ENCODE results near the gene RASGEF1B.

Gene RASGEF1B

DNA sequence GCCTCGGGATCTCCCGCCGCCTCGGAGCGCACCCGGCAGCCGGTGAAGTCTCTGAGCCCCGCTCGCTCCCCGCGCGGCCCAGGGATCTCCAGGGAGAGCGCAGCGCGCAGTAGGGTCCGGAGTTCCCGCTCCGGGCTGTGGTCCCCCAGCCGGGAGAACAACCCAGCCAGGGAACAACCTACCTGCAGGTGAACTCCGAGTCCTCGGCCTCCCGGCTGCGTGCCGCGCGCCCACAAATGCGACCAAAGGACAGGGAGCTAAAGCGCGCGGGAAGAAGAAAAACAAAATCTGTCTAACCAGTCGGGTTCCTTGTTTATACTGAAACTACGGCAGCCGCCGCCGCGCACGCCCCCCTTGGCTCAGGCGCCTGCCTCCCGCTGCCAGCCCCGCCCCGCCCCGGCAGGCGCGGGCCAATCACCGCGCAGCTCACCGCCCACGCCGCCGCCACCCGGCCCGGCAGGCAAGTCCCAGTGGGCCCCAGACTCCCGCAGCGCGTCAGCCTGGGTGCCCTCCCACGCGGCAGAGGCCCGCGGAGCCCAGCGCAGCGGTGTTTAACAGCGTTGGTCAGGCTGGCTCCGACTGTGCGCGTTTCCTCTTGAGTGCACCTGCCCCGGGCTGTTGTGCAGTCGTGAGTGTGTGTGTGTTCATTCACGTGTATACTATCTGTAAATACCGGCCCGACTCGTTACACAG, at the start of gene RASGEF1B:
Gene RASGEF1B, minus strand, starts transcription at position 320 of the 693 bp plus-strand sequence. CDS start 12,399 bp downstream, outside the sequence.
- peak; percentile 16 for DNase-seq (ENCODE audit: low read depth)

DNA sequence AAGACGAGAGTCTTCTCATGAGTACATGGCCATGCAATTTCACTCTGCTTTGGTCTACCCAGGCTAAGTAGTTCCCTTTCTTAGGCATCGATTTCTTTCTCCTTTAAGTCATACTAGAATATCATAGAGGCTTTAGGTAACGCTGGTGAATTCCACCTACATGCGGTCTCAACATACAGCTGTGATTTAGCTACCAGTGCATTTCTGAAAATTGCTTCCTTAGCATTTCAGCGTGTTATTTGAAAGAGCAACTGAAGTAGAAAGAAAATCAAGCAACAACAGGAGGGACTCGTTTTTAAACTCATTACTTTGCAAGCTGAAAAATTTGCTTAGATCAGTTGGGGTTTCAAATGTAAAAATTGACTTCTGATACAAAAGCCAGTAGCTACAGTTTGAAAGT, 48.1 kb upstream of the RASGEF1B start:
- DNase-seq (ENCODE audit: low read depth), result no peak

DNA sequence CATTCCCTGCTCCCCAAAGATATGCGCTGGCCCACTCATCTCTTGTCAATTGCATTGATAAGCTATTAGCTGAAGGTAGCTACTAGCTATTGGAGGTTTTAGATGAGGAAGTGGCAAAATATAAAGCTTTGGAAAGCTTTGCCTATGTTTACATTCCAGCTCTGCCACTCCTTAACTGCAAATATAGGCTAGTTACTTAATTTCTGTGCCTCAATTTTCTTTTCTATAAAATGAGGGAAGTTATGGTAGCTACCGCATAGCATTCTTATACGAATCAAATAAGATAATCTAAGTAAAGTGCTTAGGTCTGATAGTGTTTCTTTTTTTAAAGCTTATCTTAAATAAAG, 47.7 kb upstream of the RASGEF1B start:
- DNase-seq (ENCODE audit: low read depth), result no peak

DNA sequence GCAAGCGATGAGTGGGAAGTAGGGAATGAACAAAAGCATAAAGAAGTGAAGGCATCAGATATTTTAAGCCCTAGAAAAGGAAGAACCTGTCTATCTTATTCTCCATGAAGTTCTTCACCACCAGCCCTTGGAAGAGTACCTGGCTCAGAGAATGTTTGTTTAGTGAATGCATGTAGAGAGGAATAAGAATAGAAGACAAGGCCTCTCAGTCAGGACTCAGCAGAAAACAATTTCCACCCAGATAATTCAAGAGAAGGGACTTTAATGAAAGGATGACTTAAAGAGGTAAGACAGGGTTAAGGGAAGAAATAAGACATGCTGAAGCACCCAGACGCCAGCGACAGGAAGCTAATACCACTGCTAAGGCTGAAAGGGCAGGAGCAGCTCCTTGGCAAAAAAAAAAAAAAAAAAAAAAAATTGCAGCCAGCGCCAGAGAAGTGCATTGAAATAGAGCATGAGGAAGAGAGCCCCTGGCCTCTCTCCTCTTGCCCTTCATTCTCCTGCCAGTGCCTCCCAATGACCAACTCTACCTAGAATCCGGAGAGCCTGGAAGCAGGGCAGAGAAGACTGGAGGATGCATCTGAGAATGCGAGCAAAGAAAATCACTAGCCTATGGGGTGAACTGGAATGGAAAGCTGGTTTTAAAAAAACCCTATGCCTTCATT, 47.2 kb upstream of the RASGEF1B start:
- DNase-seq (ENCODE audit: low read depth), result no peak

DNA sequence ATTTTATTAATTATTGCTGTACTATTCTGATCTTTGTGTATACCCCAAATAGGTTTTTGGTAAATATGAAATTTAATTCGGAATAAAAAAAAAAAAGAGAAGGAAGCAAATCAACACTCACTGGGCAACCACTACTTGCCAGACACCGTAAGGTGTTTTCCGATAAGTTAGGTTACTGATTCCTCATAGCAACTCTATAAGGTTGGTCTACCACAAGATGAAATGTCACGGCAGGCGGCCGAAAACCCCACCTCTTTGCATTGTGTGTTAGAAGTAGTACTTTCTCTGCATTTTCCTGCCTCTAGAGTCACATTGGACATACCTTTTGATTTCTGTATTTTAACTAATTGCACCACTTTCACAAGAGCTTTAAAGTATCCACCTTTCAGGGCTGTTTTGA, 44.5 kb upstream of the RASGEF1B start:
- DNase-seq (ENCODE audit: low read depth), result no peak

DNA sequence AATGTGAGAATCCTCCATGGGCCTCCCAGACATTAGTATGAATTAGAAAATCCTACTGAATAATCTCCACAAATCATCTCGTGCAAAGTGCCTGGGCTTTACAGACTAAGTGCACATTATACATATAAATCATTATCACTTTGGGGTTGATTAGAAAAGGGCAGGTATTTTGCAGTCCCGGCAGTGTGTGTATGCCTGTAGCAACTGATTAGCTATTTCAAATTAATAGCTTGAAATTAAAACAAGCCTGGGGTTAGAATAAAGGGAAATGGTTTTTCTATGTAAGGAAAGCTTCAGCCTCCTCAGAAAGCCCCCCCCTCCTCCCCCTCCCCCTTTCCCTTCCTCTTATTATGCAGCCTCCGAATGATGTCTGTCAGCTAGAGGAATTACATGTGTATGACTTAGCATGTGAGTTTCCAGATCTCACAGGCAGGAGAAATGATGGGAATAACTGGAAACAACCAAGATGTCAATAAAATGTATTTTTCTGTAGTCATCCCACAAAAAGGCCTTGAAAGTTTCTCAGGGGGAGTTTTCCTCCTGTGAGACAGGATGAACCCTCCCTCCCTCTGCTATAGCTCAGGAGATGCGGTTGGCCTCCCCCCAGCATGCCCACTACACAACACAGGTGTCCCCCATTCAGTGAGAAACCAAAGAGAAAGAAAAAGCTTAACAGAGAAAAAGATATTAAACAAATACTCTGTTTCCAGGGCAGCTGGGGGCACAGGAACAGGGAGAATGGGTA, 41.2 kb upstream of the RASGEF1B start:
- no peak for DNase-seq (ENCODE audit: low read depth)

DNA sequence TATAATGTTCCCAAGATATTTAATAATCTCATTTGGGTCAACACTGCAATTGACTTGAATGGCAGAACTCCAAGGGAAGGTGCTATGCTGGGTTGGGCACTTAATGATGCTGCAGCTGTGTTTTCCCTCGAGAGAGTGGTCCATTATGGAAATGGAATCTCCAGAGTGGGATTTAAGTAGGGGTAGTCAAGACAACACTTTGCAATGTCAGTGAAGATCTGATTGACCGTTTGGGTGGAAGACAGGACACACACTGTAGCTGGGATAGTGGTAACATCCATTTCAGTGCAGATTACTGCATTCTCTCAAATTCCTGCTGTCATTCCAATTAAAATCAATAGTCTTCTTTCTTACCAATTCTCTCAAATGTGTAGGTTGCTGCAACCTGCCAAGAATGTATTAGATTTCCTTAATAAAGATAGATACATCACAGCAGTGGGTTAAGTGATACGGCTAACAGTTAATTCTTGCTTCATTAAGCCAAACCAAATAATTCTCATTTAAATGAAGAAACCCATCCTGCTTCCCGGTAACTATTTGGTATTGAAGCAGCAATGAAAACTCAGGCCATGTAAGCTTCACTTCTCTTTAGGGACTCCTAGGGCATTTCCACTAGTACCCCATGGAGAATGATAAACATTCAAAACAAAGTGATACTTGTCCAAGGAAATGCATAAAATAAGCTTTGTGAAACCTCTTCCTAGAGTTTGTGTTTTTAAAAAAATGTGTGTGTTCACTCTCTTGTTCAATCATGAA, 40.5 kb upstream of the RASGEF1B start:
- DNase-seq (ENCODE audit: low read depth), result no peak

DNA sequence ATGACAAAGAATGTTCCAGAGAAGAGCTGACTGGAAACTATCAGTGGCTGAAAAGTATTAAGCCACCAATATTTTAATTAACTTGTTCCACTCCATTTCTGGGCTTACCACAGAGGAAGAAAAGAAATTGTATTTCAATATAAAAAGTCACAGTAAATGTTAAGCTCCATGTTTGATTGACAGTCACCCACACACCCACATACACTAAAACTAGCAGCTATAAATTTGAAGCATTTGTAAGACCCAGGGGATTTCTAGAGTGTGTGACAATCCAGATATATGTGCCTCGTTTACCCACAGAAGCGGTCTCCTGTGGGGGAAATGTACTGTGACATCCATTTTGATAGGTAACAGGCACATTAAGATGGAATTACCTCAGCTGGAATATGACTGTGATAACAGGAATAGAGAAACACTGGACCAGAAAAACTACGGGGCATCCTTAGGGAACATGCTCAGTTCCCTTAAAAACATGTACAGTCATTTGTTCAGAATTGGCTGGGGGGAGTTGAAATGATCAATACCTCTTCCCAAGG, 39.0 kb upstream of the RASGEF1B start:
- no peak for DNase-seq (ENCODE audit: low read depth)

DNA sequence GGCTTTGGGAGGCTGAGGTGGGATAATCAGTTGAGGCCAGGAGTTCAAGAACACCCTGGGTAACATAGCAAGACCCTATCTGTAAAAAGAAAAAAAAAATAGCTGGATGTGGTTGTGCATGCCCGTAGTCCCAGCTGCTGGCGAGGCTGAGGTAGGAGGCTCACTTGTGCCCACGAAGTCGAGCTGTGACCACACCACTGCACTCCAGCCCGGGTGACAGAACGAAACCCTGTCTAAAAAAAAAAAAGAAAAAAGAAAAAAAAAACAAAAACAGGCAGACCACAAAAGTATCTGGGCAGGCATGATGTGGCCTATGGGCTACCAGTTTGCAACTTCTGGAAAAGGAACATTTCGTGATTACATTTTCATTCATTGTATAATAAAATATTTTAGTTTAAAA, 38.1 kb upstream of the RASGEF1B start:
- no peak for DNase-seq (ENCODE audit: low read depth)

DNA sequence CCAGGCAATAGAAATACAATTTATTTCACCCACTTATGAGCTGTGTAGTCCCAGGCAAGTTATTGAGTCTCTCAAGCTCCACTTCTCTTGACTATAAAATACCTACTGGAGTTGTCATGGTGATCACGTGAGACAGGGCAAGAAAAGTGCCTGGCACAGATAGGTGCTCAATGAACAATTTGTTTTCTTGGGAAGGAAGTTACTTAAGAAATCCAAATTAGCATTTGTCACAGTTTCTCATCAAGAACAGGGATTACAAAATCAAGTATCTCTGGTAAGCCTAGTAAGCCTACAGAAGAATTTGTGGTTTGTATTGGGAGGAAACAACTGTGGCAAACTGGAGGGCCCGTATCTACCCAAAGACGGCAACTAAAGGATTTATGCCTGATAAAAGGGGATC, 37.5 kb upstream of the RASGEF1B start:
- DNase-seq (ENCODE audit: low read depth), result no peak

DNA sequence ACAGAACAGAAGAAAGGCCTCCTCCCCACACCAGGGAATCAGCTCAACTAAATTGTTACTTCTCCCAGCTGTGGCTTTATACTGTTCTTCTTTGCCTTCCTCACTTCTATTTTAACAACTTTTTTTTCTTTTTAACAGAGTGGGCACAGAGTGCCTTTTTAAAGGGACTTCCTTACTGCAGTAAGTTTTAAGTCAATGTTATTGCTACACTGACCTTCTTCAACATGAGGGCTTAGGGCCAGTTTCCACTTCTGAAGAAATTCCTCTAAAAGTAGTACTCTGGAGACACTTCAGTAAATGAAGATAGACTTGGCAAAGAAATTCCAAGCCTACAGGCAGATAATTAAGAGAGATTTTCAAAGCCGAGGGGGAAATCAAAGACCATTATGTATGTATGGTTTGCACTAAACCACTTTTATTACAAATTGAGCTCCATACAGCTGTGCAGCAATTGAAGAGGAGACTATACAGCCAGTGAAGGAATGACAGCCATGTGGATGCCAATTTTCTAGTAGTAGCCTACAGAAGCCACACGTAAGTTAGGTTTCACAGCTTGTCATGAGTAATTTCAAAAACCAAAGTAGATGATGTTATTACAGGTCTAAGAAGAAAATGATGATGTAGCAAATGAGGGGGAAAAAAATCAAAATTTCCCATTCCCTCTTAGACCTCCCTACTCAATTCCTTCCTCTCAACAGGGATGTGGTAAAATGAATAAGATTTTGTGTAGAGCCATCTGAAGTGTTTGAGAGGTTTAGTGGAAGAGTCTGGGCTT, 36.9 kb upstream of the RASGEF1B start:
- no peak for DNase-seq (ENCODE audit: low read depth)

DNA sequence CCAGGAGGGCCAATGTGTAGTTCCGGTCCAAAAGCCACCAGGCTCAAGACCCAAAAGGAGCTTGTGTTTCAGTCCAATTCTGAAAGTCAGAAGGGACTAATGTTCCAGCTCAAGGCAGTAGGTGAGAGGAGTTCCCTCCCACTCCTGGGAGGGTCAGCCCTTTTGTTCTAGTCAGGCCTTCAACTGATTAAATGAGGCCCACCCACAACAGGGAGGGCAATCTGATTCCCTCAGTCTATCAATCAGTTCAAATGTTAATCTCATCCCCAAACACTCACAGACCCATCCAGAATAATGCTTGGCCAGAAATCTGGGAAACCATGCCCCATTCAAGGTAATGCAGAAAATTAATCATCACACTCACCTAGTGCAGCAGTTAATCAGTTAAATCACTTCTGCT, 35.8 kb upstream of the RASGEF1B start:
- DNase-seq (ENCODE audit: low read depth), result no peak

DNA sequence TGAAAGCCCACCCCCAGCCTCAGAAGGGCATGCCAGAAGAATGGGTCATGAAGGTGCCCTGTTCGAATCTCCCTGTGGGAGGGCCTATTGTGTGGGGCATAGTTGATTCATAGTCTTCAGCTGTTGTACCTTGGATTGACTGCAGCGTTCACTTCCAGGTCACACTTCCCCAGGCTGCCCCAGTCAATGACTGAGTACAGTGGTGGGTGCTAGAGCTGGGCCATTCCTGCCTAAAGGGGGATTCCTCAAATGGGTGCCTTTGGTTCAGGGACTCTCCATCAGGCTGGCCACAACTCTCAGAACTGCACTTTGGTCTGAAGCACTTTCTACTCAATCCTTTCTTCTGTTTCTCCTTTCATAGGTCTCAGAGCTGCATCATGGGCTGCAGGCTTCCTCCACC, 35.0 kb upstream of the RASGEF1B start:
- no peak for DNase-seq (ENCODE audit: low read depth)

DNA sequence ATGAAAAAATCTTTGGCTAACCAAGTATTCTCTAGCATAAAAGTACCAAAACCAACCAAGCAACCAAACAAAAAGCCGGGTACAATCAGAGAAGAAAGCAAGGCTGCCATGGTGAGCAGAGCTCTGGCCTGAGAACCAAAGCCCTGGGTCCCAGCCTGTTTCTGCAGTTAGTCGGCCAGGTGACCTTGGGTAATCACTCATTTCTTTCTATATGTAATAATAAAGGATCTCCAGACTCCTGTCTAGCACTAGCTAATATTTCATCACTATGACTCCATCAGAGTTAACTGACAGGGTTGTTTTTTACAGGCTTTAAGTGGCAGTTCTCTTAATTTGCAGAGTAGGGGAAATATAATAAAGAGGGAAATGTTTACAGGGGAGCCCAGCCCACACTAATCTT, 34.0 kb upstream of the RASGEF1B start:
- DNase-seq (ENCODE audit: low read depth), result no peak

DNA sequence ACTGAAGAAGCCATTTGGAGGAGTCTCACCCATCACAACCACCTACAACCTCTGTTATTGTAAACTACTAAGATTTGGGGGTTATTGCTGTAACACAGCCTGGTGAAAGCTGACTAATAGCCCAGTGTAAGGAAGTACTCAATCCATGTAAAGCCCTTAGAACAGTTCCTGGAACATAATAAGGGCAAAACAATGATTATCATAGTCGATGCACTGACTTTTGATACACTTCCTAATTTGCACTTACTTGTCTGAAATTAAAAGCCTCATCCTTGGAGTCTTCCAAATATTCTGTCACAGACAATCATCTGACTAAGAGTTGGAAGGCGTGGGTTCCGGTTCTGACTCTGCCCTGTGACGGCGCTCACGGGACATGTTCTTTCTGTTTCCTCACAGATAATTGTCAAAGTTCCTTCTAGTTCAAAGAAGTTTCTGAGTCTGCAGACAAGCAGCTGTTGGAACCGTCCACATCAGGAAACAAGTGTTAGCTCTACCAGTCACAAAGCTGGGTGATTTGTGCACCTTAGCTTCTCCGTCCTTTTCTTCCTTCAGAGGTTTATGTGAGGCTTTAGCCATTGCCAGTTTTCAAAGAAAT, 33.4 kb upstream of the RASGEF1B start:
- DNase-seq (ENCODE audit: low read depth), result no peak

DNA sequence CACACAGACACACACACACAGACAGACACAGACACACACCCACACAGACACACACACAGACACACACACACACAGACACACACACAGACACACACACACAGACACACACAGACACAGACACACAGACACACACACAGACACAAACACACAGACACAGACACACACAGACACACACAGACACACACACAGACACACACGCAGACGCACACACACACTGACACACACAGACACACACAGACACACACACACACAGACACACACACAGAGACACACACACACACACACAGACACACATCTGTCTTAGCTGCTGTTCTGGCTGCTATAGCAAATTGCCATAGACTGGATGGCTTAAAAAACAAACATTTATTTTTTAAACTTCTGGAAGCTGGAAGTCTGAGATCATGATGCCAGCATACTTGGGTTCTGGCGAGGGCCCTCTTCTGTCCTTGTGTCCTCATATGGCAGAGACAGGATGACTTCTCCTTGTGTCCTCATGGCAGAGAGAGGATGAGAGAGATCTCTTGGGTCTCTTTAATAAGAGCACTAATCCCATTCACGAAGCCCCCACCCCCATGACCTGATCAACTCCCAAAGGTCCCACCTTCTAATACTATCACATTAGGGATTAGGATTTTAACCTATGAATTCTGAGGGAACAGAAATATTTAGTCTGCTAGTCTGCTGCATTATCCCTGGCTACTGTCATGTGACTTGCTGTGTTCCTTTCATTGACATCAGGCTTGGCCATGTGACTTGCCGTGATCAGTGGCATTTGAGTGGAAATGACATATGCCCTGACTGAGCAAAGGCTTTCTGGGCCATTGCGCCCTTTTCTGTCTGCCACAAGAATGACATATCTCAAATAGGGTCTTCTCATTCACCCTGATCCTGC, 32.7 kb upstream of the RASGEF1B start:
- no peak for DNase-seq (ENCODE audit: low read depth)

DNA sequence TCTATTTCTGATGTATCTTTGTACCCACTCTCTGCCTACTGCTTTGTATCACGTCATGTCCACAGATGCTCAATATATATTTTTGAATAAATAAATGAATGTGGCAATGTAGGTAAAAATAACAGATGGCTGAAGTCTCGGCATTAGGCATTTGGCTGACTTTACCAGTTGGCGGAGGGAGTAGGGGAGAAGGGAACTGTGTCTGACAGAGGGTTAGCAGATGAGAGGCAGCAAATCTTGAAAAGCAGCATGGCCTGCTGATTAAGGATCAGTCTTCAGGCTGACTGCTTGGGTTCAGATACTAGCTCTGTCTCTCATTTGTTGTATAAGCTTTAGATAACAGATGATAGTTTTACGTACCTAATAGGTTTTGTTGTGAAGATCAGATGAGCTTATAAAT, 31.9 kb upstream of the RASGEF1B start:
- DNase-seq (ENCODE audit: low read depth), result no peak

DNA sequence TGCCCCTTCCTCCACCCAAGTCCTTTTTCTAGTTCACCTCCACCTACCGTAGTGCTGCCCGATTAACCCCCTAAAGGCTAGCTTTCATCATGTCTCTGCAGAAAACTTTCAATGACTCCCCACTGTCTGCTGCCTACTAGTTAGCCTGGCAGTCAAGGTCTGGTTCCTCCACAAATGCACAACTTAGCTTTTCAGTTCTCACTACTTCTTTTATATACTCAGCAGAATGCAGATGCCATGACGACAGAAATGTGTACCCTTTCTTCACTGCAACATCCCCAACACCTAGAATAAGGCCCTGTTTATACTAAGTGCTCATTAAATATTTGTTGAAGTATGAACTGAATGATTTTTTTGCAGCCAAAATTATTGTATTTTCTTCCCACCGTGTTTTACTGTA, 30.9 kb upstream of the RASGEF1B start:
- no peak for DNase-seq (ENCODE audit: low read depth)

DNA sequence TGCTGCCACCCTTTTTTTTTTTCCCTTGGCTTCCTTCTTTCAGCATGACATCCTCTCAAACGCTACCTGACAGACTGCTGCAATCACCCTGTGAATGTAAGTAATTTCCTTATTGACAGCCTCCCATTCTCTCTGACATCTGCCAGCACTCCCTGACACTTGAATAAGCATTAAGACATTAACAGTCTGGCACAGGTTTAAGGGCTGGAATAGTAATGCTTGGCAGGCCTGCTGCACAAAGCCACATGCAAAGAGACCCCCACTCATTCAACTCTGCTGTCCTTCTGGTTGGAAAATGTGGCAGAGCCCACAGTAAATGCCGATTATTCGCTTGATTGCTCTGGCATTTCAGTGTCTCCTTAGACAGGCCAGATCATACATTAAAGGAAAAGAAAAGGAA, 28.1 kb upstream of the RASGEF1B start:
- DNase-seq (ENCODE audit: low read depth), result no peak

DNA sequence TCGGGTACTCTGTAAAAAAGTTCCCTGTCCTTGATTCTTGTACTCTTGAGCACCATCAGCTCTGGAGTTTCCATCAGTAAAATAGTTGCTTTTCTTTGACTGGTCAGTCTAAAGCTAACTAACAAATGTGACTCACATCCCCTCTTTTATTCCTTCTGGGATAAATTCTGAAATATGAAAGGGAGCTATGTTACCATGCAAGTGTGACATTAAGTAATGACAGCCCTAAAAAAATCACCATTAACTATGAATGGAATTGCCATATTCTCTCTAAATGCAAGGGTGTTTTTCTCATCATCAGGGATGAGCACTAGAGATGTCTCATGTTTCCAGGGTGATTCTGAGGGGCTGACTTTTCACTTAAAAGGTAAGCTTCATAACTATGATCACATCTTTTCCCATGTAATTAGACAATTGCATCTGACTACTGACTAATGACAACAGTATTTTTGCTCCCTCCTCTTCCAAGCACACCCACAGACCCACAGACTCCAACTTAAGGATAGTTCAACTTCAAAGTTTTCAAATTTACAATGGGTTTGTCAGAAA, 26.9 kb upstream of the RASGEF1B start:
- no peak for DNase-seq (ENCODE audit: low read depth)
